Dedifferentiated amniotic fluid mesenchymal stem cell (primary cell): Measurements from ENCODE around the gene SEC62.
"Not testable (repeated sequence)": the region's sequence is repeated elsewhere in the genome, so short reads cannot be mapped to it uniquely, and the experiment has no call there.

Experiments used
- DNase-seq: peaks from one replicate; pipeline ENCODE4 v3.0.0-alpha.2; 2016; ENCODE audit errors: extremely low spot score

SEC62 gene

GRCh38 chr3:170012683-170013400, 46.2 kb downstream of the SEC62 start:
- DNase-seq, result no peak

GRCh38 chr3:170016057-170016456, 49.5 kb downstream of the SEC62 start:
- DNase-seq, result no peak

GRCh38 chr3:170019306-170019705, 52.7 kb downstream of the SEC62 start:
- not testable (repeated sequence) for DNase-seq

- DNase-seq, result no peak
These were observed 54.5 kb downstream of the SEC62 start for GRCh38 chr3:170021083-170021482.

- no peak for DNase-seq
These were observed 55.7 kb downstream of the SEC62 start for GRCh38 chr3:170022336-170022735.

GRCh38 chr3:170023165-170023564, 56.6 kb downstream of the SEC62 start:
- no peak for DNase-seq

- DNase-seq, result no peak
These were observed 58.0 kb downstream of the SEC62 start for GRCh38 chr3:170024581-170024980.

GRCh38 chr3:170027233-170028102, 60.9 kb downstream of the SEC62 start:
- DNase-seq, result no peak

GRCh38 chr3:170033489-170033888, 66.9 kb downstream of the SEC62 start:
- no peak for DNase-seq

- DNase-seq, result peak; percentile 34
These were observed 71.1 kb downstream of the SEC62 start, which contains the start of gene GPR160 for GRCh38 chr3:170037463-170038433. GPR160 (plus strand) TSS chr3:170037995; CDS start chr3:170083973, 45,978 bp downstream.

- no peak for DNase-seq
These were observed 72.0 kb downstream of the SEC62 start for GRCh38 chr3:170038434-170039110.

- no peak for DNase-seq
These were observed 73.8 kb downstream of the SEC62 start for GRCh38 chr3:170040418-170040817.

- DNase-seq, result no peak
These were observed 76.9 kb downstream of the SEC62 start for GRCh38 chr3:170043506-170043905.

- no peak for DNase-seq
These were observed 77.7 kb downstream of the SEC62 start for GRCh38 chr3:170044271-170044670.

GRCh38 chr3:170044795-170045244, 78.2 kb downstream of the SEC62 start:
- no peak for DNase-seq

GRCh38 chr3:170046269-170047132, 79.9 kb downstream of the SEC62 start:
- no peak for DNase-seq

GRCh38 chr3:170047133-170047404, 80.5 kb downstream of the SEC62 start:
- DNase-seq, result no peak
